H9 (cell line): ENCODE results near the gene PDCD6IP. TPM values are rescaled to one million over a fixed set of nuclear protein-coding genes. Genes with fewer than 3 reads are reported as not detected.

ENCODE experiments used
- DNase-seq: peaks from one replicate; pipeline ENCODE4 v3.0.0-alpha.2; 2017
- H2AFZ ChIP-seq: one replicate; pipeline ENCODE4 v1.6.1; 2013; ENCODE audit warnings: mild to moderate bottlenecking, low read length, control low read depth, moderate library complexity
- H2AK5ac ChIP-seq: 2 replicates; pipeline ENCODE4 v1.6.1; 2013; ENCODE audit warnings: low read length, control low read depth, mixed read lengths; ENCODE audit not compliant: insufficient read length
- H2BK120ac ChIP-seq: one replicate; pipeline ENCODE4 v1.6.1; 2013; ENCODE audit warnings: low read depth, mild to moderate bottlenecking, low read length, control low read depth, inconsistent platforms; ENCODE audit not compliant: poor library complexity, severe bottlenecking
- H2BK12ac ChIP-seq: 2 replicates; pipeline ENCODE4 v1.6.1; 2013; ENCODE audit warnings: low read length, control low read depth, mixed read lengths, low read depth; ENCODE audit not compliant: insufficient read length
- H2BK15ac ChIP-seq: 2 replicates; pipeline ENCODE4 v1.6.1; 2013; ENCODE audit warnings: low read depth, low read length, control low read depth
- H2BK20ac ChIP-seq: one replicate; pipeline ENCODE4 v1.6.1; 2013; ENCODE audit warnings: low read depth, mild to moderate bottlenecking, low read length, control low read depth, inconsistent platforms; ENCODE audit not compliant: poor library complexity, severe bottlenecking
- H2BK5ac ChIP-seq: 2 replicates; pipeline ENCODE4 v1.6.1; 2013; ENCODE audit warnings: low read length, control low read depth, mixed read lengths; ENCODE audit not compliant: insufficient read length
- H3K14ac ChIP-seq: 2 replicates; pipeline ENCODE4 v1.6.1; 2013; ENCODE audit warnings: low read length, control low read depth; ENCODE audit not compliant: insufficient read depth
- H3K18ac ChIP-seq: 2 replicates; pipeline ENCODE4 v1.6.1; 2013; ENCODE audit warnings: low read depth, mild to moderate bottlenecking, mixed read lengths, low read length, control low read depth; ENCODE audit not compliant: insufficient read length
- H3K23ac ChIP-seq: 2 replicates; pipeline ENCODE4 v1.6.1; 2013; ENCODE audit warnings: low read length, control low read depth, mixed read lengths, low read depth; ENCODE audit not compliant: insufficient read length
- H3K23me2 ChIP-seq: 2 replicates; pipeline ENCODE4 v1.6.1; 2013; ENCODE audit warnings: low read depth, mild to moderate bottlenecking, mixed read lengths, low read length, control low read depth; ENCODE audit not compliant: insufficient read length, poor library complexity, severe bottlenecking
- H3K27ac ChIP-seq: 2 replicates; pipeline ENCODE4 v1.5.1; 2013; ENCODE audit warnings: low read length, control low read depth, mixed read lengths, low read depth; ENCODE audit not compliant: insufficient read length
- H3K27me3 ChIP-seq: 2 replicates; pipeline ENCODE4 v1.6.1; 2013; ENCODE audit warnings: low read length, control low read depth, inconsistent platforms; ENCODE audit not compliant: insufficient read depth
- H3K4ac ChIP-seq: 2 replicates; pipeline ENCODE4 v1.6.1; 2013; ENCODE audit warnings: low read depth, mild to moderate bottlenecking, control low read depth, inconsistent platforms, low read length, moderate library complexity
- H3K4me1 ChIP-seq: 2 replicates; pipeline ENCODE4 v1.6.1; 2013; ENCODE audit warnings: low read length, control low read depth, inconsistent platforms; ENCODE audit not compliant: insufficient read depth
- H3K4me2 ChIP-seq: 2 replicates; pipeline ENCODE4 v1.6.1; 2013; ENCODE audit warnings: low read length, control low read depth, mixed read lengths; ENCODE audit not compliant: insufficient read length, insufficient read depth
- H3K56ac ChIP-seq: 2 replicates; pipeline ENCODE4 v1.6.1; 2013; ENCODE audit warnings: low read depth, mild to moderate bottlenecking, mixed read lengths, low read length, control low read depth; ENCODE audit not compliant: insufficient read length
- H3K79me1 ChIP-seq: 2 replicates; pipeline ENCODE4 v1.6.1; 2013; ENCODE audit warnings: low read depth, mild to moderate bottlenecking, moderate library complexity, low read length, control low read depth, inconsistent platforms; ENCODE audit not compliant: insufficient read depth, poor library complexity, severe bottlenecking
- H3K79me2 ChIP-seq: 2 replicates; pipeline ENCODE4 v1.6.1; 2013; ENCODE audit warnings: low read length, control low read depth, inconsistent platforms; ENCODE audit not compliant: insufficient read depth
- H3K9ac ChIP-seq: 2 replicates; pipeline ENCODE4 v1.6.1; 2013; ENCODE audit warnings: low read length, control low read depth, mixed read lengths; ENCODE audit not compliant: insufficient read length; ENCODE audit errors: extremely low read depth
- H3K9me3 ChIP-seq: one replicate; pipeline ENCODE4 v1.6.1; 2013; ENCODE audit warnings: low read depth, low read length, inconsistent platforms; ENCODE audit not compliant: control insufficient read depth
- H3T11ph ChIP-seq: one replicate; pipeline ENCODE4 v1.6.1; 2013; ENCODE audit warnings: mild to moderate bottlenecking, low read length, control low read depth, inconsistent platforms
- H4K20me1 ChIP-seq: one replicate; pipeline ENCODE4 v1.6.1; 2013; ENCODE audit not compliant: control insufficient read depth, insufficient read length, insufficient read depth
- H4K5ac ChIP-seq: 2 replicates; pipeline ENCODE4 v1.6.1; 2013; ENCODE audit warnings: low read depth, mild to moderate bottlenecking, mixed read lengths, low read length, control low read depth; ENCODE audit not compliant: insufficient read length
- H4K8ac ChIP-seq: replicated peaks from 2 replicates; pipeline ENCODE4 v1.6.1; 2013; ENCODE audit warnings: low read length, control low read depth, mixed read lengths, low read depth; ENCODE audit not compliant: insufficient read length
- H4K91ac ChIP-seq: 2 replicates; pipeline ENCODE4 v1.6.1; 2013; ENCODE audit warnings: low read depth, mild to moderate bottlenecking, moderate library complexity, mixed read lengths, low read length, control low read depth; ENCODE audit not compliant: insufficient read length
- H3K27ac Mint-ChIP-seq, 3 experiments: 2 replicates in 2 of 3; 3 replicates in 1 of 3; pipeline ENCODE4 v1.8.0; 2020 to 2021; ENCODE audit warnings: mixed read lengths in 3 of 3, mild to moderate bottlenecking in 1 of 3, moderate library complexity in 1 of 3
- H3K27me3 Mint-ChIP-seq: 2 replicates; pipeline ENCODE4 v1.8.0; 2021; ENCODE audit warnings: low read depth, mild to moderate bottlenecking, moderate library complexity, mixed read lengths
- H3K36me3 Mint-ChIP-seq, 3 experiments: 2 replicates in 2 of 3; 3 replicates in 1 of 3; pipeline ENCODE4 v1.8.0; 2020 to 2021; ENCODE audit warnings: low read depth in 3 of 3, mixed read lengths in 3 of 3; ENCODE audit not compliant: insufficient read depth in 1 of 3
- H3K4me1 Mint-ChIP-seq, 2 experiments: 2 replicates each; pipeline ENCODE4 v1.8.0; 2020; ENCODE audit warnings: mixed read lengths in 2 of 2
- H3K4me3 Mint-ChIP-seq, 2 experiments: 2 replicates in 1 of 2; 3 replicates in 1 of 2; pipeline ENCODE4 v1.8.0; 2020 to 2021; ENCODE audit warnings: mild to moderate bottlenecking in 2 of 2, mixed read lengths in 2 of 2, moderate library complexity in 1 of 2
- H3K9me3 Mint-ChIP-seq, 2 experiments: 2 replicates in 1 of 2; 3 replicates in 1 of 2; pipeline ENCODE4 v1.8.0; 2020; ENCODE audit warnings: mild to moderate bottlenecking in 2 of 2, mixed read lengths in 2 of 2, moderate library complexity in 1 of 2
- CTCF ChIP-seq: fragments of 200-600 bp; sonication (generic); conservative IDR thresholded peaks from 3 replicates; pipeline ENCODE4 v1.8.0; 2021; ENCODE audit warnings: antibody characterized with exemption, mild to moderate bottlenecking
- WGBS: extraction: QIAGEN DNeasy Blood & Tissue Kit; methylation state at CpG from one replicate; pipeline ENCODE4 v1.1.7; 2013; ENCODE audit warnings: missing lambda C conversion rate, low lambda C conversion rate, mixed read lengths; ENCODE audit not compliant: insufficient read length; ENCODE audit errors: extremely low coverage; 5-methylcytosine and 5-hydroxymethylcytosine counted together
- total RNA-seq: library from RNA; stranded (reverse); gene quantifications from 2 replicates; pipeline ENCODE4 v1.2.1, GENCODE V29; 2021

Gene PDCD6IP
- total RNA-seq, 1 experiment from 2014 or later: 109 TPM

GRCh38 chr3:33858131-33858530 is 59.7 kb downstream of the PDCD6IP start:
- Histone ChIP-seq H3K23me2 (no peaks in the 10 kb centered on the region), H3K4me2 (no peak overlapping the region), H4K8ac (no peak overlapping the region), H3T11ph (no peak overlapping the region), H2BK12ac (no peak overlapping the region), H2BK20ac (no peak overlapping the region), H3K27me3 (no peaks in the 10 kb centered on the region), H3K4me1 (no peaks in the 10 kb centered on the region), H3K79me1 (no peaks in the 10 kb centered on the region), H2BK120ac (no peak overlapping the region), H3K9ac (no peak overlapping the region), H3K9me3 (no peaks in the 10 kb centered on the region), H3K56ac (no peak overlapping the region), H4K5ac (no peak overlapping the region), H4K20me1 (no peaks in the 10 kb centered on the region), H3K23ac (no peak overlapping the region), H3K18ac (no peak overlapping the region), H2BK5ac (no peak overlapping the region), H3K79me2 (no peaks in the 10 kb centered on the region), H3K14ac (no peak overlapping the region), H3K27ac (no peak overlapping the region), H2BK15ac (no peak overlapping the region), H2AK5ac (no peak overlapping the region), H2AFZ (no peak overlapping the region), H3K4ac (no peak overlapping the region), H4K91ac (no peak overlapping the region)
- no peak for TF ChIP-seq CTCF
- Mint-ChIP-seq H3K27me3 (no peaks in the 10 kb centered on the region), H3K36me3 (peaks cover 12 to 42% (median 27%) of the 10 kb centered on the region in 3 experiments; a peak in 6 of 7 replicates), H3K4me1 (peaks cover 18 to 23% of the 10 kb centered on the region in 2 experiments), H3K27ac (no peak overlapping the region), H3K9me3 (no peaks in the 10 kb centered on the region), H3K4me3 (no peak overlapping the region)
- WGBS: no CpG with 5 or more reads among the region's 4 CpGs
- no peak for DNase-seq
